Astrocyte (in vitro differentiated cells and primary cell): ENCODE results near the gene RPS2. TPM values are rescaled to one million over a fixed set of nuclear protein-coding genes. Genes with fewer than 3 reads are reported as not detected.

Experiments
- DNase-seq: peaks from one replicate; pipeline ENCODE4 v3.0.0-alpha.2; 2010; ENCODE audit warnings: low read depth
- FAIRE-seq: peaks from 2 replicates; lab custom pipeline; 2011; peaks lifted over from hg19 to GRCh38; lab: Jason Lieb, UNC
- H2AFZ ChIP-seq: 2 replicates; pipeline ENCODE4 v1.6.0; 2012; ENCODE audit warnings: low read depth, low read length, inconsistent platforms
- H3K27ac ChIP-seq: 2 replicates; pipeline ENCODE4 v1.5.1; 2011; ENCODE audit warnings: low read depth, low read length, inconsistent platforms
- H3K27me3 ChIP-seq: 2 replicates; pipeline ENCODE4 v1.6.0; 2011; ENCODE audit warnings: low read length, inconsistent platforms; ENCODE audit not compliant: insufficient read depth
- H3K36me3 ChIP-seq: 2 replicates; pipeline ENCODE4 v1.5.1; 2011; ENCODE audit warnings: low read length, inconsistent platforms; ENCODE audit not compliant: insufficient read depth
- H3K4me1 ChIP-seq: 2 replicates; pipeline ENCODE4 v1.5.1; 2011; ENCODE audit warnings: low read length, inconsistent platforms; ENCODE audit not compliant: insufficient read depth
- H3K4me2 ChIP-seq: 2 replicates; pipeline ENCODE4 v1.6.0; 2012; ENCODE audit warnings: low read length, inconsistent platforms
- H3K4me3 ChIP-seq: 2 replicates; pipeline ENCODE4 v1.5.1; 2011; ENCODE audit warnings: low read depth, mild to moderate bottlenecking, low read length, inconsistent platforms; ENCODE audit not compliant: insufficient read depth
- H3K79me2 ChIP-seq: 2 replicates; pipeline ENCODE4 v1.6.0; 2012; ENCODE audit warnings: mild to moderate bottlenecking, low read length, inconsistent platforms; ENCODE audit not compliant: insufficient read depth
- H3K9ac ChIP-seq: 2 replicates; pipeline ENCODE4 v1.6.0; 2012; ENCODE audit warnings: mild to moderate bottlenecking, low read length, inconsistent platforms
- H3K9me3 ChIP-seq: 2 replicates; pipeline ENCODE4 v1.5.1; 2012; ENCODE audit warnings: low read depth, mild to moderate bottlenecking, low read length, inconsistent platforms; ENCODE audit not compliant: insufficient read depth
- H4K20me1 ChIP-seq: 2 replicates; pipeline ENCODE4 v1.6.0; 2012; ENCODE audit warnings: low read length, inconsistent platforms; ENCODE audit not compliant: insufficient read depth
- H3K27ac Mint-ChIP-seq: one replicate; pipeline ENCODE4 v1.8.0; 2021; ENCODE audit warnings: mild to moderate bottlenecking, mixed read lengths; ENCODE audit not compliant: unreplicated experiment
- H3K27me3 Mint-ChIP-seq: one replicate; pipeline ENCODE4 v1.8.0; 2021; ENCODE audit warnings: low read depth, mixed read lengths; ENCODE audit not compliant: unreplicated experiment
- H3K36me3 Mint-ChIP-seq: one replicate; pipeline ENCODE4 v1.8.0; 2021; ENCODE audit warnings: low read depth, mixed read lengths; ENCODE audit not compliant: unreplicated experiment
- H3K4me1 Mint-ChIP-seq: one replicate; pipeline ENCODE4 v1.8.0; 2021; ENCODE audit warnings: low read depth, mixed read lengths; ENCODE audit not compliant: unreplicated experiment
- H3K4me3 Mint-ChIP-seq: one replicate; pipeline ENCODE4 v1.8.0; 2021; ENCODE audit warnings: mild to moderate bottlenecking, moderate library complexity, mixed read lengths; ENCODE audit not compliant: unreplicated experiment
- H3K9me3 Mint-ChIP-seq: one replicate; pipeline ENCODE4 v1.8.0; 2021; ENCODE audit warnings: mild to moderate bottlenecking, mixed read lengths; ENCODE audit not compliant: unreplicated experiment
- CTCF ChIP-seq: IDR thresholded peaks from 2 replicates; pipeline ENCODE4 v1.5.1; 2011; ENCODE audit warnings: low read depth, mild to moderate bottlenecking, inconsistent platforms, low read length, moderate library complexity; ENCODE audit not compliant: insufficient read depth
- EZH2 ChIP-seq: IDR thresholded peaks from 2 replicates; pipeline ENCODE4 v1.6.1; 2012; ENCODE audit warnings: mild to moderate bottlenecking, low read length, inconsistent platforms; ENCODE audit not compliant: insufficient read depth
- total RNA-seq: library from RNA; stranded (reverse); gene quantifications from 2 replicates; pipeline ENCODE4 v1.2.1, GENCODE V29; 2021

RPS2 gene
- total RNA-seq, 1 donor from 2014 or later: 2,534 TPM

DNA sequence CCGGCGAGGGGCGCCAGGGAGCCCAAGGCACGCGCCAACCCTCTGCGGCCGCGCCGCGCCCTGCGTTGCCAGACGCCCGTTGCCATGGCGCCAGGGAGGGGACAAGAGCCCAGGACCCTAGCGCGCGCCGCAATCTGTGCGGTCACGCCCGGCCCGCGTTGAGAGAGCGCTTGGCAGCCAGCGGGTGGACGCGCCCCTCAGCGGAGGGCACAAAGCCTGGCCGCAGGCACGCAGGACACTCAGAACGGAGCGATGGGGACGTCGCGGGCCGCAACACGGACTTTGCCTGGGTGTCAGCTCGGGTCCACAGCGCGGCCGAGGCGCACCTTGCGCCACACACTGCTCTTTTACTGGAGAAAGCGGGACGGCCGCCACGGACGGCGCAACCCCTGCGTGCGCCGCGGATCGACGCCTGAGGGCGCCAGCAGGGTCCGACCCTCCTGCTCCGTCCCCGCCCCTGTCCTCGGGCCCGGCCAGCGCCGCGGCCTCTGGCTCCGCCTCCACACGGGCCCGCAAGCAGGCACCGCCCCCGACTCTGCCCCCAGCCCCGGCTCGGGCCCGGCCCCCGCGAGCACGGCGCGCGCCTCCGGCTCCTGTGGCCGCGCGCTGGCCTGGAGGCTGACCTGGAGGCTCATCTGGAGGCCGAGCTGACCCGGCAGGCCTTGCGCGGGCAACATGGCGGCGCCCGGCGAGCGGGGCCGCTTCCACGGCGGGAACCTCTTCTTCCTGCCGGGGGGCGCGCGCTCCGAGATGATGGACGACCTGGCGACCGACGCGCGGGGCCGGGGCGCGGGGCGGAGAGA lies 19.1 kb upstream of the RPS2 start, which contains the start of gene GFER:
GFER (plus strand) TSS at position 650 of the 803 bp plus-strand sequence; CDS start at position 676, 26 bp downstream.
- H2AFZ ChIP-seq: peak within 1 kb of the TSS; percentile 73
- H3K4me1 Mint-ChIP-seq: peaks cover 2% of the 10 kb centered on the region
- H3K4me3 Mint-ChIP-seq: peak within 1 kb of the TSS; percentile 86
- H3K9me3 Mint-ChIP-seq: no peaks in the 10 kb centered on the region
- H3K9ac ChIP-seq: peak within 1 kb of the TSS; percentile 83
- peak within 1 kb of the TSS; percentile 92 for H3K27ac Mint-ChIP-seq
- H3K36me3 ChIP-seq: peaks cover 5% of the 10 kb centered on the region
- TF ChIP-seq CTCF (no peak), EZH2 (no peak)
- no peaks in the 10 kb centered on the region for H3K9me3 ChIP-seq
- no peak for FAIRE-seq
- peaks cover 33% of the 10 kb centered on the region for H3K27me3 ChIP-seq
- H3K79me2 ChIP-seq: peaks cover 16% of the 10 kb centered on the region
- H4K20me1 ChIP-seq: peaks cover 48% of the 10 kb centered on the region
- peak; percentile 79 for DNase-seq
- peak within 1 kb of the TSS; percentile 68 for H3K4me3 ChIP-seq
- H3K36me3 Mint-ChIP-seq: peaks cover 2% of the 10 kb centered on the region
- peak within 1 kb of the TSS; percentile 91 for H3K4me2 ChIP-seq
- H3K4me1 ChIP-seq: peaks cover 15% of the 10 kb centered on the region
- peaks cover 23% of the 10 kb centered on the region for H3K27me3 Mint-ChIP-seq
- no peak within 1 kb of the TSS for H3K27ac ChIP-seq

GRCh38 chr16:1982991-1983543 lies 18.4 kb upstream of the RPS2 start:
- Histone ChIP-seq H3K79me2 (peaks cover 16% of the 10 kb centered on the region), H3K9ac (peak overlapping the region; percentile 53), H3K4me3 (peak overlapping the region; percentile 68), H3K9me3 (no peaks in the 10 kb centered on the region), H4K20me1 (peaks cover 48% of the 10 kb centered on the region), H3K4me1 (peaks cover 15% of the 10 kb centered on the region), H3K27me3 (peaks cover 32% of the 10 kb centered on the region), H3K4me2 (peak overlapping the region; percentile 91), H3K27ac (no peak overlapping the region), H3K36me3 (peaks cover 5% of the 10 kb centered on the region), H2AFZ (no peak overlapping the region)
- Mint-ChIP-seq H3K9me3 (no peaks in the 10 kb centered on the region), H3K4me3 (peak overlapping the region; percentile 84), H3K4me1 (peaks cover 2% of the 10 kb centered on the region), H3K36me3 (peaks cover 2% of the 10 kb centered on the region), H3K27me3 (peaks cover 19% of the 10 kb centered on the region), H3K27ac (peak overlapping the region; percentile 92)
- DNase-seq (no peak), FAIRE-seq (no peak)
- TF ChIP-seq EZH2: no peak

- DNase-seq (no peak), FAIRE-seq (no peak)
- no peak overlapping the region for H3K27ac Mint-ChIP-seq
- Histone ChIP-seq H3K27me3 (peaks cover 32% of the 10 kb centered on the region), H3K27ac (no peak overlapping the region), H3K36me3 (peaks cover 5% of the 10 kb centered on the region), H4K20me1 (peaks cover 48% of the 10 kb centered on the region), H3K4me3 (no peak overlapping the region), H3K4me2 (no peak overlapping the region), H3K9me3 (no peaks in the 10 kb centered on the region), H3K4me1 (peaks cover 15% of the 10 kb centered on the region), H3K9ac (no peak overlapping the region), H3K79me2 (peaks cover 16% of the 10 kb centered on the region), H2AFZ (no peak overlapping the region)
- peaks cover 2% of the 10 kb centered on the region for H3K4me1 Mint-ChIP-seq
- H3K36me3 Mint-ChIP-seq: peaks cover 3% of the 10 kb centered on the region
- H3K27me3 Mint-ChIP-seq: peaks cover 19% of the 10 kb centered on the region
- no peaks in the 10 kb centered on the region for H3K9me3 Mint-ChIP-seq
- no peak overlapping the region for H3K4me3 Mint-ChIP-seq
- TF ChIP-seq EZH2 (no peak), CTCF (no peak)
Observed at GRCh38 chr16:1982013-1982433, 17.4 kb upstream of the RPS2 start.
